HepG2 (cell line): ENCODE data around the gene UQCRC2. TPM values are rescaled to one million over a fixed set of nuclear protein-coding genes. Genes with fewer than 3 reads are reported as not detected.
A peak's percentile ranks its signal among the peaks of the same experiment; 100 is the strongest.

Experiments
- BATF2 ChIP-seq: sonication (generic); formaldehyde crosslinking; IDR thresholded peaks from 2 replicates; pipeline ENCODE4 v1.8.0; 2022; ENCODE audit warnings: mild to moderate bottlenecking, missing genetic modification reagents, moderate library complexity
- HNRNPL ChIP-seq: fragments of 200-400 bp; formaldehyde crosslinking; IDR thresholded peaks from 2 replicates; pipeline ENCODE4 v1.6.1; 2017; ENCODE audit warnings: mild to moderate bottlenecking, low read depth, low read length
- HOXD1 ChIP-seq: sonication (generic); formaldehyde crosslinking; IDR thresholded peaks from 2 replicates; pipeline ENCODE4 v1.5.0; 2020; ENCODE audit warnings: missing genetic modification reagents
- KLF15 ChIP-seq: sonication (generic); formaldehyde crosslinking; IDR thresholded peaks from 2 replicates; pipeline ENCODE4 v1.8.1; 2023; ENCODE audit warnings: borderline replicate concordance, mild to moderate bottlenecking, inconsistent platforms, missing genetic modification reagents, mixed read lengths
- MAFF ChIP-seq: IDR thresholded peaks from 2 replicates; pipeline ENCODE4 v1.6.1; 2011; ENCODE audit warnings: low read depth, low read length, improper control_type of control experiment
- MNT ChIP-seq: fragments of 450-650 bp; IDR thresholded peaks from 2 replicates; pipeline ENCODE4 v1.6.1; 2016
- MXD3 ChIP-seq: IDR thresholded peaks from 2 replicates; pipeline ENCODE4 v1.6.1; 2016; ENCODE audit warnings: mild to moderate bottlenecking, missing biosample characterization, missing genetic modification reagents
- PCBP2 ChIP-seq: fragments of 200-400 bp; formaldehyde crosslinking; optimal IDR thresholded peaks from 2 replicates; pipeline ENCODE3; 2018; ENCODE audit warnings: low read length, low read depth; ENCODE audit not compliant: poor library complexity, severe bottlenecking
- POGZ ChIP-seq: sonication (generic); formaldehyde crosslinking; IDR thresholded peaks from 2 replicates; pipeline ENCODE4 v1.4.0; 2020; ENCODE audit warnings: mild to moderate bottlenecking, missing genetic modification reagents
- SPEN ChIP-seq: sonication (generic); formaldehyde crosslinking; IDR thresholded peaks from 2 replicates; pipeline ENCODE4 v1.5.1; 2020; ENCODE audit warnings: low read depth, mild to moderate bottlenecking, missing genetic modification reagents
- SRSF4 ChIP-seq: fragments of 200-400 bp; formaldehyde crosslinking; IDR thresholded peaks from one replicate; pipeline ENCODE4 v1.6.1; 2018; ENCODE audit warnings: mild to moderate bottlenecking, low read depth, low read length, moderate library complexity; ENCODE audit not compliant: poor library complexity, severe bottlenecking
- SUZ12 ChIP-seq: fragments of 150-350 bp; IDR thresholded peaks from 2 replicates; pipeline ENCODE4 v1.6.1; 2014; ENCODE audit warnings: low read depth, low read length
- ZBTB37 ChIP-seq: sonication (generic); formaldehyde crosslinking; IDR thresholded peaks from 2 replicates; pipeline ENCODE4 v1.4.0; 2020; ENCODE audit warnings: mild to moderate bottlenecking, missing genetic modification reagents
- ZKSCAN1 ChIP-seq: fragments of 150-350 bp; IDR thresholded peaks from 2 replicates; pipeline ENCODE4 v1.6.1; 2014; ENCODE audit warnings: low read length
- ZNF280D ChIP-seq: sonication (generic); formaldehyde crosslinking; IDR thresholded peaks from 2 replicates; pipeline ENCODE4 v1.5.1; 2020; ENCODE audit warnings: mild to moderate bottlenecking, missing genetic modification reagents
- ZNF614 ChIP-seq: IDR thresholded peaks from 2 replicates; pipeline ENCODE4 v1.6.1; 2018; ENCODE audit warnings: missing biosample characterization, missing genetic modification reagents, inconsistent platforms, borderline replicate concordance
- ZNF678 ChIP-seq: sonication (generic); formaldehyde crosslinking; IDR thresholded peaks from 2 replicates; pipeline ENCODE4 v1.4.0; 2020; ENCODE audit warnings: mild to moderate bottlenecking, missing genetic modification reagents
- polyA plus RNA-seq, 8 experiments: library from polyadenylated mRNA; depleted of rRNA in 3 of 8; stranded (reverse) in 7 of 8; unstranded in 1 of 8; fragments of >200 nt; fragmentation: Illumina TruSeq in 4 of 8; extraction: Trizol in 4 of 8; gene quantifications; 2 replicates each; pipeline versions ENCODE4 v1.2.1 to v1.2.3, GENCODE V29; 2011 to 2016; ENCODE audit warnings: low read depth in 4 of 8, missing spikeins in 1 of 8, mixed read lengths in 1 of 8; ENCODE audit not compliant: insufficient read depth in 1 of 8
- total RNA-seq, 5 experiments: library from RNA; depleted of rRNA; stranded (reverse); fragments of >200 nt; fragmentation: Illumina TruSeq; extraction: Trizol; gene quantifications; 2 replicates each; pipeline ENCODE4 v1.2.3, GENCODE V29; 2016; ENCODE audit warnings: low read depth in 1 of 5
- TF ChIP-seq, protein P1 (sequence below): sonication (generic); formaldehyde crosslinking; IDR thresholded peaks from 2 replicates; pipeline ENCODE4 v1.5.0; 2020; ENCODE audit warnings: missing genetic modification reagents, mild to moderate bottlenecking, borderline replicate concordance
- TF ChIP-seq, protein P2 (sequence below): sonication (generic); formaldehyde crosslinking; IDR thresholded peaks from 2 replicates; pipeline ENCODE4 v1.5.1; 2020; ENCODE audit warnings: missing genetic modification reagents, mild to moderate bottlenecking, borderline replicate concordance

The UQCRC2 gene
- total and polyA plus RNA-seq, 2 of the 13 experiments (the other 11 are each of a cell fraction or from before 2014, with no cell fraction given), result 442 to 536 TPM

DNA sequence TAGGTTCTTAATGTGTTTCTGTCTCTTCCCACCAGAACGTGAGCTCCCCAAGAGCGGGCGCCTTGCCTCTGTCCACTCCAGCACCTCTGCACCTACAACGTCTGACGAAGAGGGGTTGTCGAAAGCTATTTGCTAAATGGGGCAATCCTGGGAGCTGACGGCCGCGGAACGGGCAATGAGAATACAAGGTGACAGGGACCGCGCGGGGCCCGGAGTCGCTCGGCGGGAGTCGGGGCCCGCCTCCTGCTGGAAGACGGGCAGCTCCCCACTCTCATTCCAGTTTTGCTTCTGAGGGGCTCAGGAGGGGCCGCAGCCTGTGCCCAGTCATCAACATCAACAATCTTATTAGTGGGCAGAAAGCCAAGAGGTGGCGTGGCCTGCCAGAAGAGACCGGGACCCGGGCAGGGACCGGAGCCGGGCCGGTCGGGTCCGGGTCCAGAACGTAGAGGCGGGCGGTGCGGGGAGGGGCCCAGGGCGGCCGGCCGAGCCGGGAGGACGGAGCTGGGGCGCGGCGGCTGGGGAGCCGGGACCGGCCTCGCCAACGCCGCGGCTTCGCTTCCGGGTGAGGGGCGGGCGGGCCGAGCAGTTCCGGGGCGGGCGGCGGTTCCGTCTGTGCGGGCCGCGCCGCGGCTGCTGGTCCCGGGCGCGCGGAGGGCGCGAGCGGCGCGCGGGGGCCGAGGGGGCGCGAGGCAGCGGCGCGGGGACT lies 54.5 kb downstream of the UQCRC2 start, which contains the start of gene MOSMO (continued):
- TF ChIP-seq MNT, result no peak
- TF ChIP-seq HNRNPL, result no peak
- TF ChIP-seq ZNF678 (CRISPR knock-in tag), result no peak
- no peak for TF ChIP-seq POGZ (CRISPR knock-in tag)
- TF ChIP-seq ZNF280D (CRISPR knock-in tag), result no peak; the same call in 1 of the 2 replicates
- TF ChIP-seq MAFF, result no peak
- no peak for TF ChIP-seq SRSF4
- TF ChIP-seq KLF15 (CRISPR knock-in tag), result 0 out of 2 replicates have a peak, but pooled peaks have one; percentile 61
- TF ChIP-seq, protein P1, sequence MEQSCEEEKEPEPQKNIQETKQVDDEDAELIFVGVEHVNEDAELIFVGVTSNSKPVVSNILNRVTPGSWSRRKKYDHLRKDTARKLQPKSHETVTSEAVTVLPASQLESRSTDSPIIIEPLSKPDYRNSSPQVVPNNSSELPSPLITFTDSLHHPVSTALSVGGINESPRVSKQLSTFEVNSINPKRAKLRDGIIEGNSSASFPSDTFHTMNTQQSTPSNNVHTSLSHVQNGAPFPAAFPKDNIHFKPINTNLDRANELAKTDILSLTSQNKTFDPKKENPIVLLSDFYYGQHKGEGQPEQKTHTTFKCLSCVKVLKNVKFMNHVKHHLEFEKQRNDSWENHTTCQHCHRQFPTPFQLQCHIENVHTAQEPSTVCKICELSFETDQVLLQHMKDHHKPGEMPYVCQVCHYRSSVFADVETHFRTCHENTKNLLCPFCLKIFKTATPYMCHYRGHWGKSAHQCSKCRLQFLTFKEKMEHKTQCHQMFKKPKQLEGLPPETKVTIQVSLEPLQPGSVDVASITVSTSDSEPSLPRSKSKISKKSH (CRISPR knock-in tag), result peak; percentile 81
- TF ChIP-seq, protein P2, sequence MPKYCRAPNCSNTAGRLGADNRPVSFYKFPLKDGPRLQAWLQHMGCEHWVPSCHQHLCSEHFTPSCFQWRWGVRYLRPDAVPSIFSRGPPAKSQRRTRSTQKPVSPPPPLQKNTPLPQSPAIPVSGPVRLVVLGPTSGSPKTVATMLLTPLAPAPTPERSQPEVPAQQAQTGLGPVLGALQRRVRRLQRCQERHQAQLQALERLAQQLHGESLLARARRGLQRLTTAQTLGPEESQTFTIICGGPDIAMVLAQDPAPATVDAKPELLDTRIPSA (CRISPR knock-in tag), result no peak
- no peak for TF ChIP-seq SUZ12
- no peak for TF ChIP-seq PCBP2
- peak; percentile 49; the same call in 1 of the 2 replicates for TF ChIP-seq HOXD1 (CRISPR knock-in tag)
- no peak for TF ChIP-seq ZBTB37
- TF ChIP-seq ZKSCAN1, result no peak
- TF ChIP-seq ZNF614, result 0 out of 2 replicates have a peak, but pooled peaks have one; percentile 35
- no peak for TF ChIP-seq BATF2 (CRISPR knock-in tag)
- TF ChIP-seq SPEN (CRISPR knock-in tag), result peak; percentile 78
- peak; percentile 57; the same call in 1 of the 2 replicates for TF ChIP-seq MXD3 (CRISPR knock-in tag)
